Measurements from ENCODE around the gene SCG5. TPM values are rescaled to one million over a fixed set of nuclear protein-coding genes. Genes with fewer than 3 reads are reported as not detected.

SCG5 gene
- total RNA-seq, 1 donor from 2014 or later = 25.1 TPM

DNA sequence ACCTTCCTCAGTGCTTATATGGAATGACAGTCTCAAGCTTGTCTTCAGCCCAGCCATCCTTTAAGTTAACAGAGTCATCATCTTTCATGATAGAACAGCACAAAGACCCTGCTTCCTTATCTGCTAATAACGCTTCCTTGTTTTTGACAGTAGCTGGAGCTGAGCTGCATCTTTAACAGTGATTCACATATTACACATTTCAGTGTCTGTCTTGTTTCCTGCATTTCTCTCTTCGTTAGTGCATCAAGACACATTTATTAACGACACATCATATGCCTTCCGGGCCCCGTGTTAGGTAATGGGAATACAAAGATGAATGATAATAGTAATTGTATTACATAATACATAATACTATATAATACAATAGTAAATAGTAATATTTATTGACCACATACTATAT is 46.0 kb downstream of the SCG5 start:
- H3K36me3 Mint-ChIP-seq (ENCODE audit: low read depth) = peaks cover 23% of the 10 kb centered on the region
- no peaks in the 10 kb centered on the region for H3K27me3 Mint-ChIP-seq (ENCODE audit: low read depth)
- no peak overlapping the region for H3K27ac Mint-ChIP-seq (ENCODE audit: unreplicated experiment)
- TF ChIP-seq, protein P1, sequence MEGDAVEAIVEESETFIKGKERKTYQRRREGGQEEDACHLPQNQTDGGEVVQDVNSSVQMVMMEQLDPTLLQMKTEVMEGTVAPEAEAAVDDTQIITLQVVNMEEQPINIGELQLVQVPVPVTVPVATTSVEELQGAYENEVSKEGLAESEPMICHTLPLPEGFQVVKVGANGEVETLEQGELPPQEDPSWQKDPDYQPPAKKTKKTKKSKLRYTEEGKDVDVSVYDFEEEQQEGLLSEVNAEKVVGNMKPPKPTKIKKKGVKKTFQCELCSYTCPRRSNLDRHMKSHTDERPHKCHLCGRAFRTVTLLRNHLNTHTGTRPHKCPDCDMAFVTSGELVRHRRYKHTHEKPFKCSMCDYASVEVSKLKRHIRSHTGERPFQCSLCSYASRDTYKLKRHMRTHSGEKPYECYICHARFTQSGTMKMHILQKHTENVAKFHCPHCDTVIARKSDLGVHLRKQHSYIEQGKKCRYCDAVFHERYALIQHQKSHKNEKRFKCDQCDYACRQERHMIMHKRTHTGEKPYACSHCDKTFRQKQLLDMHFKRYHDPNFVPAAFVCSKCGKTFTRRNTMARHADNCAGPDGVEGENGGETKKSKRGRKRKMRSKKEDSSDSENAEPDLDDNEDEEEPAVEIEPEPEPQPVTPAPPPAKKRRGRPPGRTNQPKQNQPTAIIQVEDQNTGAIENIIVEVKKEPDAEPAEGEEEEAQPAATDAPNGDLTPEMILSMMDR (conservative IDR thresholded peaks at IDR 0.05) = no peak
- H3K4me1 Mint-ChIP-seq = no peaks in the 10 kb centered on the region
- H3K9me3 Mint-ChIP-seq = no peaks in the 10 kb centered on the region
- DNase-seq (ENCODE audit: low read depth, low spot score) = no peak
- H3K4me3 Mint-ChIP-seq = no peak overlapping the region

DNA sequence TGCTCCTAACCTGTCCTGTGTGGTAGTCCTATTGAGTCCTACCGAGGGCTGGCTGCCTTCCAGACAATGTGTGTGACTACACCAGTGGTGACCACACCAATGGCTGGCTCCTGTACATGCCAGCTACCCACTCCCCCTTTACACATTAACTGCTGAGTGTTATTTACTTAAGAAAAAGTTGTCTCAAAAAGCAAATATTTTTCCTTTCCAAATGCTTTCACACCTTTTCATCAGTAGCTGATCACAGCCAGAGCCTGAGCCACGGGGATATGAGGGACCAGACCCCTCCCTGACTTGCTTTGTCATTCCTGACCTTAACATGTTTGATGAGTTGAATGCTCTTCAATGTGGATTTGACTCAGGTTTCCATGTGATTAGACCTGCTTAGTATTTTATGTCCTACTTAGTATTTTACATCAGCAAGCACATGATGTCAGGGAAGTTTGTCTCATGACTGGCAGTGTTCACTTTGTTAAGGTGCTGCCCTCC is 46.7 kb downstream of the SCG5 start:
- no peak overlapping the region for H3K4me3 Mint-ChIP-seq
- peaks cover 23% of the 10 kb centered on the region for H3K36me3 Mint-ChIP-seq (ENCODE audit: low read depth)
- H3K9me3 Mint-ChIP-seq = no peaks in the 10 kb centered on the region
- no peaks in the 10 kb centered on the region for H3K4me1 Mint-ChIP-seq
- TF ChIP-seq, protein P1 (conservative IDR thresholded peaks at IDR 0.05) = no peak
- no peak for DNase-seq (ENCODE audit: low read depth, low spot score)
- H3K27me3 Mint-ChIP-seq (ENCODE audit: low read depth) = no peaks in the 10 kb centered on the region
- no peak overlapping the region for H3K27ac Mint-ChIP-seq (ENCODE audit: unreplicated experiment)

DNA sequence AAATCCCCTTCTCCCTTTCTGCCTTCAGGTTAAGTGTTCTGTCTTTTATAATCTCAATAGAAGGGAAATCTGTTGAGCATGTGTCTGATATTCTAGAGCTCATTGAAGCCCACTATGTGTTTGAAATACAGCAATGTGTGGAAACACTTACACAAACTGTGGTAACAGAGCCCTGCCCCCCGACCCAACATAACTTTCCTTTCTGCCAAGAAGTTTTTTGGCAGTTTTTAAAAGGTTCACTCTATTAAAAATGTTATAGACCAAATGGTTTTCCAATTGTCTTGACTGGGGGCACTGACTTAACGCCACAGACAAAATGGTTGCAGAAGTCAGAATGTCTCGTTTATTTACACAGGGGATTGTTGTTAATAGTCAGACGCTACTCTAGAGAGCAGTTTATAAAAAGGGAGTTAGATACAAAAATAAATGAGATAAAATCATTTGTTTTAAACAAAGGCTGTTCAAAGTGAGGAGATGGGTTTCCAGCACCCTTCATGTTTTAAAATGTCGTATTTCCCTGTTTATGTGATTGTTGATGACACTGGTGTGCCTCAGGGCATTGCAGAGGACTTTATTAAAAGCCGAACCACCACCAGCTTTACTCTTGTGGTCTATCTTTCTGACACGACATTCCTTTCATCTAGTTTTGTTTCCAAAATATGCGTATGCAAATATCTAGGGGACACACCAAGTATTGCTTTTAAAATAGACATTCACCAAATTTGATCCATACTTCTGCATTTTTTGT is 49.6 kb downstream of the SCG5 start:
- Mint-ChIP-seq H3K4me3 (no peak overlapping the region), H3K9me3 (peaks cover 3% of the 10 kb centered on the region), H3K36me3 (ENCODE audit: low read depth) (peaks cover 16% of the 10 kb centered on the region), H3K4me1 (no peaks in the 10 kb centered on the region), H3K27me3 (ENCODE audit: low read depth) (no peaks in the 10 kb centered on the region), H3K27ac (ENCODE audit: unreplicated experiment) (no peak overlapping the region)
- TF ChIP-seq, protein P1 (conservative IDR thresholded peaks at IDR 0.05) = no peak
- DNase-seq (ENCODE audit: low read depth, low spot score) = no peak

DNA sequence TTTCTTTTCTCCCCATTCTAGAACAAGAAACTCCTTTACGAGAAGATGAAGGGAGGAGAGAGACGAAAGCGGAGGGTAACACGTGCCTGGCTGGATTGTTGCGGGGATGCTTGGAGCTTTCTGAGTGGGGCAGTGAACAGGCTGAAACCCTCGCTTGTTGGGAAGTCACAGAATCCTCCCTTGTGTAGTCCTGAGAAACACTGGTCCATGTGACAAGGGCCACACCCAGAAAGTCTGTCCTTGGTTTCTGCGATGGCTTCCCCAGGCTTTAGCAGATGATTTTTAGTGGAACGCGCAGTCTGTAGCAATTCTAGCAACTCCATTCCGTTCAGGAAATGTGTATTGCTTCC is 50.2 kb downstream of the SCG5 start:
- Mint-ChIP-seq H3K9me3 (peaks cover 3% of the 10 kb centered on the region), H3K27ac (ENCODE audit: unreplicated experiment) (no peak overlapping the region), H3K36me3 (ENCODE audit: low read depth) (peaks cover 11% of the 10 kb centered on the region), H3K4me3 (no peak overlapping the region), H3K4me1 (no peaks in the 10 kb centered on the region), H3K27me3 (ENCODE audit: low read depth) (no peaks in the 10 kb centered on the region)
- TF ChIP-seq, protein P1 (conservative IDR thresholded peaks at IDR 0.05) = no peak
- no peak for DNase-seq (ENCODE audit: low read depth, low spot score)

DNA sequence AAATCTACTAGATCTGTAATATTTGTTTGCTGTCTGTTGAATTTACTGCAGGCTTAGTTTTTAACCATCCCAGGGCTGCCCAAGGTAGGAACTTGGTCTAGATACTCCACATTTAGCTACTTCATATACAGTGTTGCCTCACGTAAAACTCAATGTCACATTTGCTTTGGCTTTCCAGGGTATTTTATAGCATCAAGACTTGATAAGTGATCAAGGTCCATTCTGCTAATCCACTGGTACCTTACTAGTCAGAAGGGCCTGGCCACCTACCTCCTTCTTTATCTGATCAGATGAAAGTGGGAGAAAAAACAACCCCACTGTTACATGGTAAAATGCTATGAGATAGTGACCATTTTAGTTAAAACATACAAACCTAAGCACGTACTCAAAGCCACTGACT is 50.8 kb downstream of the SCG5 start:
- peaks cover 9% of the 10 kb centered on the region for H3K36me3 Mint-ChIP-seq (ENCODE audit: low read depth)
- TF ChIP-seq, protein P1 (conservative IDR thresholded peaks at IDR 0.05) = no peak
- H3K27me3 Mint-ChIP-seq (ENCODE audit: low read depth) = no peaks in the 10 kb centered on the region
- H3K4me3 Mint-ChIP-seq = no peak overlapping the region
- no peak overlapping the region for H3K27ac Mint-ChIP-seq (ENCODE audit: unreplicated experiment)
- H3K4me1 Mint-ChIP-seq = no peaks in the 10 kb centered on the region
- no peak for DNase-seq (ENCODE audit: low read depth, low spot score)
- peaks cover 3% of the 10 kb centered on the region for H3K9me3 Mint-ChIP-seq

All from neural crest cell (in vitro differentiated cells).